Measurements from ENCODE around the gene CHMP6. TPM values are rescaled to one million over a fixed set of nuclear protein-coding genes. Genes with fewer than 3 reads are reported as not detected.

CHMP6 gene
- total RNA-seq, 2 donors from 2014 or later: 28.4 to 32.5 TPM

DNA sequence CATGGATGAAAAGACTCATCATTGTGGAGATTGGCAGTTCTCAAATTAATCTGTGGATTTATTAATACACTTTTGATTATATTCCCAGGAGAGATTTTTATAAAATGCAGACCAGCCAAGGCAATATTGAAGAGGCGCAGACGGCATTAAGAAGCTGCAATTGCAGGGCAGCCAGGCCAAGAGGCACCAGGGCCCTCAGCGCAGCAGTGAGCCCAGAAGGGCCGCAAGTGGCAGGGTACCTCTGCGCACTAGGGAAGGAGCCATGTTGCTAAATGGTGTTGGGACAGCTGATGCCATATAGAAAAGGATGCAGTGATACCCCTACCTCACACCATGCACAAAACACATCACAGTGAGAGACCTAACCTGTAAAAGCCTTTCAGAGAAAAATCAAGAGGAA is 36.6 kb upstream of the CHMP6 start:
- Mint-ChIP-seq H3K9me3 (no peaks in the 10 kb centered on the region), H3K36me3 (ENCODE audit: low read depth) (peaks cover 14% of the 10 kb centered on the region), H3K27me3 (ENCODE audit: insufficient read depth) (no peaks in the 10 kb centered on the region), H3K27ac (no peak overlapping the region), H3K4me3 (no peak overlapping the region), H3K4me1 (no peaks in the 10 kb centered on the region)
- no peak overlapping the region for H3K9ac ChIP-seq (ENCODE audit: extremely low read depth, low read length, poor library complexity, severe bottlenecking)
- no peak for DNase-seq
- 94 to 96% methylated on average over 3 to 5 of the region's 5 CpGs for WGBS, 2 experiments (ENCODE audit: insufficient coverage in 1 of 2, insufficient read length in 1 of 2)
- H3K27ac ChIP-seq (ENCODE audit: low read depth, low read length): no peak overlapping the region
- no peak overlapping the region for H3K4me3 ChIP-seq (ENCODE audit: low read length)
- H3K27me3 ChIP-seq (ENCODE audit: control insufficient read depth, insufficient read depth, low read length, poor library complexity, severe bottlenecking): no peaks in the 10 kb centered on the region
- H3K36me3 ChIP-seq (ENCODE audit: control insufficient read depth, insufficient read depth, low read length): no peaks in the 10 kb centered on the region
- H3K4me1 ChIP-seq (ENCODE audit: control insufficient read depth, insufficient read depth, low read length): no peaks in the 10 kb centered on the region
- TF ChIP-seq, protein P1, sequence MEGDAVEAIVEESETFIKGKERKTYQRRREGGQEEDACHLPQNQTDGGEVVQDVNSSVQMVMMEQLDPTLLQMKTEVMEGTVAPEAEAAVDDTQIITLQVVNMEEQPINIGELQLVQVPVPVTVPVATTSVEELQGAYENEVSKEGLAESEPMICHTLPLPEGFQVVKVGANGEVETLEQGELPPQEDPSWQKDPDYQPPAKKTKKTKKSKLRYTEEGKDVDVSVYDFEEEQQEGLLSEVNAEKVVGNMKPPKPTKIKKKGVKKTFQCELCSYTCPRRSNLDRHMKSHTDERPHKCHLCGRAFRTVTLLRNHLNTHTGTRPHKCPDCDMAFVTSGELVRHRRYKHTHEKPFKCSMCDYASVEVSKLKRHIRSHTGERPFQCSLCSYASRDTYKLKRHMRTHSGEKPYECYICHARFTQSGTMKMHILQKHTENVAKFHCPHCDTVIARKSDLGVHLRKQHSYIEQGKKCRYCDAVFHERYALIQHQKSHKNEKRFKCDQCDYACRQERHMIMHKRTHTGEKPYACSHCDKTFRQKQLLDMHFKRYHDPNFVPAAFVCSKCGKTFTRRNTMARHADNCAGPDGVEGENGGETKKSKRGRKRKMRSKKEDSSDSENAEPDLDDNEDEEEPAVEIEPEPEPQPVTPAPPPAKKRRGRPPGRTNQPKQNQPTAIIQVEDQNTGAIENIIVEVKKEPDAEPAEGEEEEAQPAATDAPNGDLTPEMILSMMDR (conservative IDR thresholded peaks at IDR 0.05): no peak
- H3K9me3 ChIP-seq (ENCODE audit: control insufficient read depth, low read length): no peaks in the 10 kb centered on the region

DNA sequence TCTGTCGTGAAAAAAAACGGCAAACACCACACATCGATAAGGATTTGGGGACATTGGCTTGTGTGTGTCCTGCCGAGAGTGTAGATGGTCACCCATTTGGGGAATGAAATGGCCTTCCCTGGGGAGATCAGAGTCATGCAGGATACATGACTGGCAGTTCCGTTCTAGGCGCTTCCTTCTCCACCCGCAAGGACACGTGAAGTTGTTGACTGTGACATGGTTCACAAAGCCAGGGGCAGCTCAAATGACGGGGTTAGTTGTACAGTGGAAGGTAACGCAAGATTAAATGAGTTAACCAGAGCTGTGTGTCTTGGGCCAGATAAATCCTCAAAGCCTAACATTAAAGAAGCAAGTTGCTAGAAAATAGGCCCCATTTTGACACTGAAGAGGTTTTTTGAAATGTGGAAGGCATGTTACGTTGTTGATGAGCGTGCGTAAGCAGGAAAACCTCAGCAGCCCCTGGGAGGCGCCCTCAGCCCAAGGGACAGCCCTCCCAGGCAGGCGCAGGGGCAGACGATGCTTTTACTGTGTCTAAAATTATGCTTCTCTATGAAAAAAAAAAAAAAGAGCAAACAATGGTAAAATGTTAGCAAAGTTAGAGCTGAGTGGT is 35.9 kb upstream of the CHMP6 start:
- Histone ChIP-seq H3K9me3 (ENCODE audit: control insufficient read depth, low read length) (no peaks in the 10 kb centered on the region), H3K36me3 (ENCODE audit: control insufficient read depth, insufficient read depth, low read length) (no peaks in the 10 kb centered on the region), H3K4me3 (ENCODE audit: low read length) (no peak overlapping the region), H3K27me3 (ENCODE audit: control insufficient read depth, insufficient read depth, low read length, poor library complexity, severe bottlenecking) (no peaks in the 10 kb centered on the region), H3K27ac (ENCODE audit: low read depth, low read length) (no peak overlapping the region), H3K9ac (ENCODE audit: extremely low read depth, low read length, poor library complexity, severe bottlenecking) (no peak overlapping the region), H3K4me1 (ENCODE audit: control insufficient read depth, insufficient read depth, low read length) (no peaks in the 10 kb centered on the region)
- peaks cover 14% of the 10 kb centered on the region for H3K36me3 Mint-ChIP-seq (ENCODE audit: low read depth)
- H3K4me1 Mint-ChIP-seq: no peaks in the 10 kb centered on the region
- no peaks in the 10 kb centered on the region for H3K9me3 Mint-ChIP-seq
- no peak overlapping the region for H3K4me3 Mint-ChIP-seq
- no peak overlapping the region for H3K27ac Mint-ChIP-seq
- WGBS, 2 experiments (ENCODE audit: insufficient coverage in 1 of 2, insufficient read length in 1 of 2): 95 to 97% methylated on average over 12 to 16 of the region's 16 CpGs
- H3K27me3 Mint-ChIP-seq (ENCODE audit: insufficient read depth): no peaks in the 10 kb centered on the region
- DNase-seq: no peak
- TF ChIP-seq, protein P1 (conservative IDR thresholded peaks at IDR 0.05): peak; percentile 18

DNA sequence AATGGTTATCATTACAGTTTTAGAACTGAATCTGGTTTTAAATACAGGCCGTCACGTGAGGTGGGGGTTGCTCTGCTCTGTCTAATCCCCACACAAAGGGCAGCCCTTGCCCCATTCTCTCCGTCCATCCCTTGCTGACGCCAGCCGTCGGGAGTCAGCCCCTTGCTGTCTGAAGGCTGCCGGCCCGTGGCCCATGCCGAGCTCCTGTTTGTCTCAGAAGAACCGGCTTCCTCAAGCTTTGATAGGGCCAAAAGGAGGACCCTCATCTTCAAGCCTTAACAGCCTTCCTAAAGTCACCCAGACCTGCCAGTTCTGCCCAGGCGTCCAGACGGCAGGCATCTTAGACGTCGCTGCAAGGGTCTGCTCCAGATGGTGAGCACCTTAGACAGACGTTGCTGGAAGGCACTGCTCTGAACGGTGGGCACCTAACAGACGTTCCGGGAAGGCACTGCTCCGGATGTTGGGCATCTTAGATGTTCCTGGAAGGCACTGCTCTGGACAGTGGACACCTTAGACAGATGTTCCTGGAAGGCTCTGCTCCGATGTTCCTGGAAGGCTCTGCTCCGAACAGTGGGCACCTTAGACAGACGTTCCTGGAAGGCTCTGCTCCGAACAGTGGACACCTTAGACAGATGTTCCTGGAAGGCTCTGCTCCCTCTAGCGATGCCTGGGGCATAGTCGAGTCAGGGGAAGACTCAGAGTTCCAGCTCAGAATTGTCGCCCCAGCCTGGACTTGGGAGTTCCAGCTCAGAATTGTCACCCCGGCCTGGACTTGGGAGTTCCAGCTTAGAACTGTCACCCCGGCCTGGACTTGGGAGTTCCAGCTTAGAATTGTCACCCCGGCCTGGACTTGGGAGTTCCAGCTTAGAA is 35.1 kb upstream of the CHMP6 start:
- WGBS, 2 experiments (ENCODE audit: insufficient coverage in 1 of 2, insufficient read length in 1 of 2): 89 to 90% methylated on average over 25 to 26 of the region's 29 CpGs
- Mint-ChIP-seq H3K4me3 (no peak overlapping the region), H3K27me3 (ENCODE audit: insufficient read depth) (no peaks in the 10 kb centered on the region), H3K4me1 (no peaks in the 10 kb centered on the region), H3K27ac (peak overlapping the region; percentile 35), H3K9me3 (no peaks in the 10 kb centered on the region), H3K36me3 (ENCODE audit: low read depth) (peaks cover 14% of the 10 kb centered on the region)
- TF ChIP-seq, protein P1 (conservative IDR thresholded peaks at IDR 0.05): no peak
- H3K36me3 ChIP-seq (ENCODE audit: control insufficient read depth, insufficient read depth, low read length): no peaks in the 10 kb centered on the region
- no peaks in the 10 kb centered on the region for H3K9me3 ChIP-seq (ENCODE audit: control insufficient read depth, low read length)
- no peak overlapping the region for H3K27ac ChIP-seq (ENCODE audit: low read depth, low read length)
- H3K27me3 ChIP-seq (ENCODE audit: control insufficient read depth, insufficient read depth, low read length, poor library complexity, severe bottlenecking): no peaks in the 10 kb centered on the region
- no peak for DNase-seq
- H3K9ac ChIP-seq (ENCODE audit: extremely low read depth, low read length, poor library complexity, severe bottlenecking): no peak overlapping the region
- H3K4me3 ChIP-seq (ENCODE audit: low read length): no peak overlapping the region
- H3K4me1 ChIP-seq (ENCODE audit: control insufficient read depth, insufficient read depth, low read length): no peaks in the 10 kb centered on the region
